Measurements from ENCODE around the gene POU2AF1.

POU2AF1 gene

DNA sequence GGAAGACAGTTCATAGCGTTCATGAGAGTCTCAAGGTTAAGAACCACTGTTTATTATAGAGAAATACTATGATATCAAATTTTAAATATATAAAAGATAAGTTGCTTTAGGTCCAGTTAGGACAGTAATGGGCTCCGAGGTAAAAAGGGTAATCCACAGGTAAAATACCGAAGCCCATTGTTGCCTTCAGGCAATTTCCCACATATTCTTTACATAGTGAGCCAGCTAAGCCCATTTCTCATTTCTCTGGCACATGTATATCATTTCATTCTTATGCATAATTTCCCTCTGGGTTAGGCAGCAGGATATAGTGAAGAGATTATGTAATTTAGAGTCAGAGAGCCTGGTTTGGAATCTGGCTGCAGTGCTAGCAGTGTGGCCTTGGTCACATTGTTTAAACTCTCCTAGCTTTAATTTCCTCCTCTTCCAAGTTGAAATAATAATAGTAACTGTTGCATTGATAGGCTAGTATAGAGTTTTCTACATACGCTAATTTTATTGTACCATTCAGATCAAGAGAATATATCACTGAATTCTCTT is 7.6 kb upstream of the POU2AF1 start:
- POLR2A ChIA-PET, result no interaction called here
- CTCF ChIA-PET, result no interaction called here
- DNase-seq (ENCODE audit: extremely low spot score), result no peak
- TF ChIP-seq, protein P1, sequence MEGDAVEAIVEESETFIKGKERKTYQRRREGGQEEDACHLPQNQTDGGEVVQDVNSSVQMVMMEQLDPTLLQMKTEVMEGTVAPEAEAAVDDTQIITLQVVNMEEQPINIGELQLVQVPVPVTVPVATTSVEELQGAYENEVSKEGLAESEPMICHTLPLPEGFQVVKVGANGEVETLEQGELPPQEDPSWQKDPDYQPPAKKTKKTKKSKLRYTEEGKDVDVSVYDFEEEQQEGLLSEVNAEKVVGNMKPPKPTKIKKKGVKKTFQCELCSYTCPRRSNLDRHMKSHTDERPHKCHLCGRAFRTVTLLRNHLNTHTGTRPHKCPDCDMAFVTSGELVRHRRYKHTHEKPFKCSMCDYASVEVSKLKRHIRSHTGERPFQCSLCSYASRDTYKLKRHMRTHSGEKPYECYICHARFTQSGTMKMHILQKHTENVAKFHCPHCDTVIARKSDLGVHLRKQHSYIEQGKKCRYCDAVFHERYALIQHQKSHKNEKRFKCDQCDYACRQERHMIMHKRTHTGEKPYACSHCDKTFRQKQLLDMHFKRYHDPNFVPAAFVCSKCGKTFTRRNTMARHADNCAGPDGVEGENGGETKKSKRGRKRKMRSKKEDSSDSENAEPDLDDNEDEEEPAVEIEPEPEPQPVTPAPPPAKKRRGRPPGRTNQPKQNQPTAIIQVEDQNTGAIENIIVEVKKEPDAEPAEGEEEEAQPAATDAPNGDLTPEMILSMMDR (IDR thresholded peaks at IDR 0.05; ENCODE audit: control extremely low read depth, extremely low read depth, low read depth, missing control alignments), result no peak

DNA sequence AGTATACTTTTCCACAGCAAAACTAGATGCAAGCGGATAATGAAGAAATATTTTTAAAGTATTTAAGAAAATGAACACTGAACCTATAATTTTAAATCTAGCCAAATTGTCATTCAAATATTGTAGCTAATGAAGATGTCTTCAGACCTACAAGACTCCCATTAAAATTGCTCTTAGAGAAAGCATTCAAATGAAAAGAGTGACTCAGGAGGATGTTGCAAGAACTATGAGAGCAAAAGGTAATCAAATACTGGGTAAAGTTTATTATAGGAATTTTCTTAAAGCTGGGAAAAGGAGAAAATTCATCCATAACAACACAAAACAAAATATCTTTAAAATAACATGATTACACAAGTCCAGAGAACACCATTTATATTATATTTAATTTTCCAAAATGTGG is 5.4 kb upstream of the POU2AF1 start:
- CTCF ChIA-PET, result interaction anchor here (1.0 to 3.7 kb wide), 6 partner anchors 9 to 44 kb away, joined by 3 to 21 read pairs (median 6); no protein-coding TSS in a partner anchor
- no peak for DNase-seq (ENCODE audit: extremely low spot score)
- TF ChIP-seq, protein P1 (IDR thresholded peaks at IDR 0.05; ENCODE audit: control extremely low read depth, extremely low read depth, low read depth, missing control alignments), result no peak
- POLR2A ChIA-PET, result no interaction called here

DNA sequence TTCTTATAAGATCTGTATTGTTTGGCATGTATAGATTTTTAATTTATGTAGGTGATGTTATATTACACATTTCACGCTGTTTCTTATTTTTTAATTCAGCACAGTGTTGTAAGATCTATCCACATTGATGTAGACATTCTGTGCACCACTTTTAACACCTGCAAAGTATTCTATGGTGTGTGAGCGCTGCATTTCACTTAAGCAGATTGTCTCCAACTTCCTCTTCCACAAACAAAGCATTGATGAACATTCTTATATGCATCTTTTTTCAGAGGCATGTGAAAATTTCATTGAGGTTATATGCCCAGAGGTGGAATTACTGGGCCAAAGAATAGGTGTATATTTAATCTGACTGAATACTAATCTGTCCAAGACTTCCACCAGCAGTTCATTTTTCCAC is 3.4 kb upstream of the POU2AF1 start:
- CTCF ChIA-PET, result interaction anchor here (1.6 to 3.7 kb wide), 5 partner anchors 10 to 46 kb away, joined by 3 to 21 read pairs (median 6); no protein-coding TSS in a partner anchor

DNA sequence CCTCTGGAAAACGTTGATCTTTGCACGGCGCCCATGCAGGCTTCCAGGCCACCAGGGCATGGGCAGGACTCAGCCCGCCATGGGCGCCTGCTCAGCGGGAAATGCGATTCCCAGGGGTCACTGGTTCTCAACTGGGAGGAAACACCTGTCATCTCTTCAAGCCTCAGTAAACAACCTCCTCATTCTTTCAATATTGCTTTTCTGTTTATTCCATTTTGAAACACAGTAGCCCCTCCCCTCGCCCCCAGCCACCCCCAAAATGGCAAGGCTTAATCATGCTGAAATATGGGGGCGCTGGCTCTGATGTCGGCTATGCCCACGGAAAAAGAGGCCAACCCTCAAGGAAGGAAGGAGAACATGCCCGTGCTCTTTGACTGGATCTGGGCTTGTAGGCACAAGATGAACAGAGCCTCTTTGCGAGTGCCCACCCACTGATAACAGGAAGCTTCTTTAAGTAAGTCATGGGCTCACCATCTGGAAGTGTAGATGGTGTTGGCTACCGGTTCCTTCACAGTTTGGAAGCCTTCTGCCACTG is 594 bp upstream of the POU2AF1 start:
- TF ChIP-seq, protein P1 (IDR thresholded peaks at IDR 0.05; ENCODE audit: control extremely low read depth, extremely low read depth, low read depth, missing control alignments), result no peak
- POLR2A ChIA-PET, result interaction anchor here (1.1 to 2.8 kb wide), 3 partner anchors 34 to 40 kb away, joined by 4 to 21 read pairs (median 7); no protein-coding TSS in a partner anchor
- peak; percentile 46 for DNase-seq (ENCODE audit: extremely low spot score)
- CTCF ChIA-PET, result interaction anchor here (1.1 to 32.6 kb wide), 7 partner anchors 9 to 97 kb away, joined by 3 to 636 read pairs (median 6); no protein-coding TSS in a partner anchor

More for the DNA sequence above, 3.4 kb upstream of the POU2AF1 start:
- DNase-seq (ENCODE audit: extremely low spot score), result no peak
- TF ChIP-seq, protein P1 (IDR thresholded peaks at IDR 0.05; ENCODE audit: control extremely low read depth, extremely low read depth, low read depth, missing control alignments), result no peak
- POLR2A ChIA-PET, result no interaction called here

DNA sequence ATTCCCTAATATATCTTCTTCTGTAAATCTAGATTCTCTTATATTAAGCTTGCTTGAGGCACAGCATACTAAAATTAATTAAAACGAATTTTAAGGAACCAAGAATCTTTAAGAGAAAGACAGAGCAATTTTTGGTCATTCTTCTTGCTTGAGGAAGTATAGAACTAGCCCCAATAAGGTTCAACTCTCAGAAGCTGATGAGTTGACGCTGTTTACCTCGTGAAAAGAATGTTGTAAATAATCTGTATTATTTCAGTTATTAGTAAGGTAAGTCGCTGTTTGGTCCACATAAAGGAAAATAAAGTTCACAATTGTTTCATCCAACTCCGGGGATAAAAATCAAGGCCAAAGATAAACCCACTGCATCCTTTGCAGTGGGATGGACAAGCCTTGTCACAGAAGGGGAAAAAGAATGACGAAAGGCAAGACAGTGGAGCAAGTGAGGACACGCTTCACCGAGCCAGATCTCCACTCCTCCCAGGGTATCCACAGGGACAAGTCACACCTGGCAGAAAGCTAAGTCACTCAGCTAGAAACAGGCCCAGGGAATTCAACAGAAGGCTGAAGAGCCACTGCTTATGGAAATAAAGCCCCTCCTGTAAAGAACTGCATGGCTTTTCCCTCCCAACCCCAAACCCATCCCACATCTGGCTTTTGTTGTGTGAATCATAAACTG is 752 bp downstream of the POU2AF1 start:
- no peak for DNase-seq (ENCODE audit: extremely low spot score)
- TF ChIP-seq, protein P1 (IDR thresholded peaks at IDR 0.05; ENCODE audit: control extremely low read depth, extremely low read depth, low read depth, missing control alignments), result no peak
- CTCF ChIA-PET, result interaction anchor here (1.0 to 32.6 kb wide), 8 partner anchors 9 to 96 kb away, joined by 3 to 636 read pairs (median 5); no protein-coding TSS in a partner anchor
- POLR2A ChIA-PET, result interaction anchor here (0.6 to 2.8 kb wide), 4 partner anchors 35 to 131 kb away, joined by 3 to 21 read pairs (median 6); no protein-coding TSS in a partner anchor

DNA sequence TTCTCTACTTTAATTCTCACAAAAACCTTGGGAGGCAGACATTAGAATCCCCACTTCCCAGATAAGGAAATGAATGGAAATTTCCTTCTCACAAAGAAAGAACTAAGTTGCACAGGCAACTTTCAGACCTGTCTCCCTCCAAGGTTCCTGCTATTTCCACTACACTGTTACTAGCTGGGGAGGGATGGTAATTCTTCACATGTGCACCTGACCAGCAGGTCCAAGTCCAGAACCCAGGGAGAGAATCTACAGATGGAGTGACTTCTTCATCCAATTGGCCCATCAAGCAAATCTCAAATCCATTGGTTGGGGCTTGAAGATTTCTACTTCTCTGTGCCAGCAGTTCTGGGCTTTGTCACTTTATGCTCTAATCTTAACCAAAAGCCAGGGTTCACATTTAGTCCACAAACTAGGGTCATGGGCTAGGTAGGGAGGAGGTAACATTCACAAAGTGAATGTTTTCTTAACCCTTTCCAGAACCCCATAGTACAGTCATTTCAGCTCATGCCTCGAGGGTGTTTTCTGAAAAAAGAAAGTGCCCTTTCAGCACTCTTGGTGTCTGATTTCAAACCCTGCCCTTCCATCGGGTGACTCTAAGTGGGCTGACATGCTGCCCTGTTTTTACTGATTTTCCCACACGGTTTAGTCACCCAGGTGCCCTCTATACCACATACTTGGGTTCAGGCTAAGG is 2.7 kb downstream of the POU2AF1 start:
- POLR2A ChIA-PET, result no interaction called here
- TF ChIP-seq, protein P1 (IDR thresholded peaks at IDR 0.05; ENCODE audit: control extremely low read depth, extremely low read depth, low read depth, missing control alignments), result no peak
- no peak for DNase-seq (ENCODE audit: extremely low spot score)
- CTCF ChIA-PET, result interaction anchor here (1.0 to 32.6 kb wide), 3 partner anchors 22 to 71 kb away, joined by 3 to 636 read pairs (median 3); no protein-coding TSS in a partner anchor

Data from GM10248 (cell line).